HG03521 (cell line): ENCODE data around the gene PDE4B.

Source experiments
- ATAC-seq: cut with Tn5 transposase; IDR thresholded peaks from one replicate; pipeline ENCODE4 v1.9.1; 2021; ENCODE audit warnings: mild to moderate bottlenecking, moderate library complexity; ENCODE audit not compliant: unreplicated experiment

Gene PDE4B

GRCh38 chr1:66223681-66224080, 431.0 kb downstream of the PDE4B start:
- no peak for ATAC-seq

- ATAC-seq: no peak
Measured at GRCh38 chr1:66226985-66227384, 434.3 kb downstream of the PDE4B start.

- ATAC-seq: no peak
Measured at GRCh38 chr1:66227966-66228365, 435.3 kb downstream of the PDE4B start.

GRCh38 chr1:66231217-66231616, 438.5 kb downstream of the PDE4B start:
- no peak for ATAC-seq

- no peak for ATAC-seq
Measured at GRCh38 chr1:66231681-66232463, 439.2 kb downstream of the PDE4B start.

- ATAC-seq: no peak
Measured at GRCh38 chr1:66237042-66237441, 444.3 kb downstream of the PDE4B start.

GRCh38 chr1:66237722-66238479, 445.2 kb downstream of the PDE4B start:
- no peak for ATAC-seq

- no peak for ATAC-seq
Measured at GRCh38 chr1:66239834-66240233, 447.1 kb downstream of the PDE4B start.

GRCh38 chr1:66240491-66241484, 448.1 kb downstream of the PDE4B start:
- ATAC-seq: no peak

GRCh38 chr1:66242646-66243547, 450.2 kb downstream of the PDE4B start:
- peak; percentile 70 for ATAC-seq

GRCh38 chr1:66243548-66244130, 450.9 kb downstream of the PDE4B start:
- no peak for ATAC-seq

- ATAC-seq: no peak
Measured at GRCh38 chr1:66244429-66244828, 451.7 kb downstream of the PDE4B start.

GRCh38 chr1:66245691-66246090, 453.0 kb downstream of the PDE4B start:
- no peak for ATAC-seq

- no peak for ATAC-seq
Measured at GRCh38 chr1:66246351-66247269, 453.9 kb downstream of the PDE4B start.

GRCh38 chr1:66247415-66248208, 454.9 kb downstream of the PDE4B start:
- peak; percentile 77 for ATAC-seq

GRCh38 chr1:66248257-66248656, 455.6 kb downstream of the PDE4B start:
- no peak for ATAC-seq

- ATAC-seq: no peak
Measured at GRCh38 chr1:66248746-66249145, 456.1 kb downstream of the PDE4B start.

GRCh38 chr1:66250075-66250474, 457.4 kb downstream of the PDE4B start:
- no peak for ATAC-seq
